CD4-positive, alpha-beta T cell (primary cell): ENCODE measurements around the gene AVPR2. TPM values are rescaled to one million over a fixed set of nuclear protein-coding genes. Genes with fewer than 3 reads are reported as not detected.

ENCODE experiments used
- ATAC-seq: fragments of 200-7000 bp; cut with Tn5 transposase; one replicate; pipeline ENCODE4 v1.10.0; 2022; ENCODE audit warnings: mild to moderate bottlenecking; ENCODE audit not compliant: poor library complexity
- CTCF ChIA-PET: fragments of 350-600 bp; sonication (Branson Sonifier 250); formaldehyde crosslinking; loops from one replicate; lab custom pipeline; 2021; ENCODE audit warnings: antibody characterized with exemption, inconsistent platforms; lab: Charles Lee
- POLR2A ChIA-PET: fragments of 350-600 bp; sonication (Branson Sonifier 250); formaldehyde crosslinking; loops from one replicate; lab custom pipeline; 2021; ENCODE audit warnings: antibody characterized with exemption, inconsistent platforms; lab: Charles Lee
- DNase-seq, 14 experiments: peaks; one replicate each; pipeline ENCODE4 v3.0.0-alpha.2; 2013 to 2020; ENCODE audit warnings: mixed read lengths in 2 of 14
- H3K27ac ChIP-seq, 2 donors: one replicate each; pipeline versions ENCODE4 v1.5.1 to v1.7.0; 2013; ENCODE audit warnings: low read length in 2 of 2, low read depth in 1 of 2, mild to moderate bottlenecking in 1 of 2
- H3K27me3 ChIP-seq, 2 experiments: 1 replicate in 1 of 2; 2 replicates in 1 of 2; pipeline versions ENCODE4 v1.6.1 to v1.7.0; 2013; ENCODE audit warnings: low read length in 2 of 2, control low read depth in 1 of 2, mild to moderate bottlenecking in 1 of 2, moderate library complexity in 1 of 2; ENCODE audit not compliant: insufficient read depth in 2 of 2, control insufficient read depth in 1 of 2
- H3K36me3 ChIP-seq: one replicate; pipeline ENCODE4 v1.6.1; 2013; ENCODE audit warnings: low read length, control low read depth; ENCODE audit not compliant: insufficient read depth
- H3K4me1 ChIP-seq: one replicate; pipeline ENCODE4 v1.6.1; 2013; ENCODE audit warnings: low read length, control low read depth; ENCODE audit not compliant: insufficient read depth
- H3K4me3 ChIP-seq: one replicate; pipeline ENCODE4 v1.5.1; 2013; ENCODE audit warnings: mild to moderate bottlenecking, low read length, moderate library complexity
- H3K9me3 ChIP-seq, 2 experiments: 1 replicate in 1 of 2; 2 replicates in 1 of 2; pipeline versions ENCODE4 v1.6.1 to v1.7.0; 2013; ENCODE audit warnings: low read length in 2 of 2, mild to moderate bottlenecking in 2 of 2, control low read depth in 1 of 2, moderate library complexity in 1 of 2; ENCODE audit not compliant: control insufficient read depth in 1 of 2, insufficient read depth in 1 of 2
- H3K27ac Mint-ChIP-seq: one replicate; pipeline ENCODE4 v1.8.0; 2020; ENCODE audit warnings: mixed read lengths
- H3K27me3 Mint-ChIP-seq: one replicate; pipeline ENCODE4 v1.8.0; 2021; ENCODE audit warnings: mixed read lengths
- H3K36me3 Mint-ChIP-seq: one replicate; pipeline ENCODE4 v1.8.0; 2021; ENCODE audit warnings: low read depth, mixed read lengths
- H3K4me1 Mint-ChIP-seq: one replicate; pipeline ENCODE4 v1.8.0; 2021; ENCODE audit warnings: low read depth, mixed read lengths
- H3K4me3 Mint-ChIP-seq: one replicate; pipeline ENCODE4 v1.8.0; 2020; ENCODE audit warnings: mild to moderate bottlenecking, mixed read lengths
- H3K9me3 Mint-ChIP-seq: one replicate; pipeline ENCODE4 v1.8.0; 2020; ENCODE audit warnings: mixed read lengths
- intact Hi-C, 2 experiments: fragments of 100-400 bp; cut with DNase I in 1 of 2; cut with micrococcal nuclease in 1 of 2; formaldehyde crosslinking; loops; one replicate each; pipeline versions ENCODE4 v1.15.1 to v1.9.0; 2023 to 2025; cut with DNase I, micrococcal nuclease
- total RNA-seq, 174 experiments: library from RNA in 2 of 174; stranded (reverse) in 2 of 174; gene quantifications; one replicate each; pipeline ENCODE4 v1.2.3 and lab custom pipeline; 2021 to 2026
- TF ChIP-seq, protein P1 (sequence below): fragments of 200-600 bp; IDR thresholded peaks from one replicate; pipeline ENCODE4 v1.8.0; 2022; ENCODE audit warnings: antibody characterized with exemption, mild to moderate bottlenecking

The AVPR2 gene
- total RNA-seq, 2 experiments from 2014 or later: not detected

DNA sequence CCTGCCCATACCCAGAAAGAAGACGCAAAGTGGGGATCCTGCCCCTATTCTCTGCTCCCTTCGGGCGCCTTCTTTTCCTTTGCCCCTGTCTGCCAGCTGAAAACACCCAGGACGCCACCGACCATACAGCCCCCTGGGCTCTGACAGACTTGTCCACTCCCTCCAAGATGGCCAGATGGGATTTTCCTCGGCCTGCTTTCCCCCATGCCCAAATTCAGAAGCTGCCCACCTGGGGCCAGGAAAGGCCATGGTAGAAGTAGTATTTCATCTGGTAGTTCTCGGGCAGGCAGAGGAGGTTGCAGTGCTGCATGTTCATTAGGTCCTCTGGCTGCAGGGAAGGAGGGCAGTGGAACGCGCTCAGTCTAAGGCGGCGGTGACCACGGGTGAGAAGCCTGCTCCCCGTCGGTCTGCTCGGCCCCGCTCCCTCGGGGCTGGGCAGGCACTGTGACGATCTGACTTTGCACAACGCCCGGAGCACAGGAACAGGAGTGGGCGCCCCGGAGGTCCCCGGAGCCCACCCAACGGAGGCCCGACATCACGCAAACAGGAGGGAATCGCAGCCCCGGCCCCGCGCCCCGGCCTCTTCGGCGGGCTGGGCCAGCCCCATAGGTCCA is 29.8 kb downstream of the AVPR2 start:
- no peaks in the 10 kb centered on the region for H3K27me3 ChIP-seq
- H3K27ac ChIP-seq: peak overlapping the region in 1 of 2 donors; percentile 7
- Mint-ChIP-seq H3K36me3 (peaks cover 18% of the 10 kb centered on the region), H3K27me3 (no peaks in the 10 kb centered on the region), H3K4me3 (peak overlapping the region; percentile 90), H3K27ac (peak overlapping the region; percentile 78), H3K4me1 (peaks cover 29% of the 10 kb centered on the region), H3K9me3 (no peaks in the 10 kb centered on the region)
- peak overlapping the region; percentile 61 for H3K4me3 ChIP-seq
- intact Hi-C loops: no loop called here
- ChIA-PET CTCF (interaction anchor here (0.9 to 1.8 kb wide), 2 partner anchors 13 kb away, joined by 3 to 9 read pairs; no protein-coding TSS in a partner anchor), POLR2A (interaction anchor here (1.0 to 6.3 kb wide), 6 partner anchors 9 to 37 kb away, joined by 3 to 56 read pairs (median 6); partner anchors contain the start of genes ARHGAP4, HCFC1 and RENBP)
- TF ChIP-seq, protein P1, sequence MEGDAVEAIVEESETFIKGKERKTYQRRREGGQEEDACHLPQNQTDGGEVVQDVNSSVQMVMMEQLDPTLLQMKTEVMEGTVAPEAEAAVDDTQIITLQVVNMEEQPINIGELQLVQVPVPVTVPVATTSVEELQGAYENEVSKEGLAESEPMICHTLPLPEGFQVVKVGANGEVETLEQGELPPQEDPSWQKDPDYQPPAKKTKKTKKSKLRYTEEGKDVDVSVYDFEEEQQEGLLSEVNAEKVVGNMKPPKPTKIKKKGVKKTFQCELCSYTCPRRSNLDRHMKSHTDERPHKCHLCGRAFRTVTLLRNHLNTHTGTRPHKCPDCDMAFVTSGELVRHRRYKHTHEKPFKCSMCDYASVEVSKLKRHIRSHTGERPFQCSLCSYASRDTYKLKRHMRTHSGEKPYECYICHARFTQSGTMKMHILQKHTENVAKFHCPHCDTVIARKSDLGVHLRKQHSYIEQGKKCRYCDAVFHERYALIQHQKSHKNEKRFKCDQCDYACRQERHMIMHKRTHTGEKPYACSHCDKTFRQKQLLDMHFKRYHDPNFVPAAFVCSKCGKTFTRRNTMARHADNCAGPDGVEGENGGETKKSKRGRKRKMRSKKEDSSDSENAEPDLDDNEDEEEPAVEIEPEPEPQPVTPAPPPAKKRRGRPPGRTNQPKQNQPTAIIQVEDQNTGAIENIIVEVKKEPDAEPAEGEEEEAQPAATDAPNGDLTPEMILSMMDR: no peak
- peaks cover 16% of the 10 kb centered on the region for H3K36me3 ChIP-seq
- peaks cover 26% of the 10 kb centered on the region for H3K4me1 ChIP-seq
- no peaks in the 10 kb centered on the region for H3K9me3 ChIP-seq
- DNase-seq: no peak
- ATAC-seq: peak; percentile 16

- H3K27ac Mint-ChIP-seq: peak within 1 kb of the TSS; percentile 78
- intact Hi-C loops: no loop called here
- ChIA-PET CTCF (interaction anchor here (0.9 kb wide), 1 partner anchor 12 kb away, joined by 3 read pairs; no protein-coding TSS in a partner anchor), POLR2A (interaction anchor here (1.4 to 6.3 kb wide), 5 partner anchors 10 to 36 kb away, joined by 3 to 56 read pairs (median 7); partner anchors contain the start of genes ARHGAP4, HCFC1 and RENBP)
- Histone ChIP-seq H3K4me3 (peak within 1 kb of the TSS; percentile 61), H3K36me3 (peaks cover 14% of the 10 kb centered on the region), H3K4me1 (peaks cover 20% of the 10 kb centered on the region), H3K27ac (peak within 1 kb of the TSS in 1 of 2 donors; percentile 7), H3K9me3 (no peaks in the 10 kb centered on the region), H3K27me3 (no peaks in the 10 kb centered on the region)
- H3K36me3 Mint-ChIP-seq: peaks cover 18% of the 10 kb centered on the region
- ATAC-seq: peak; percentile 60
- no peaks in the 10 kb centered on the region for H3K9me3 Mint-ChIP-seq
- peaks cover 27% of the 10 kb centered on the region for H3K4me1 Mint-ChIP-seq
- H3K4me3 Mint-ChIP-seq: peak within 1 kb of the TSS; percentile 90
- TF ChIP-seq, protein P1: no peak
- peak in 11 of 14 experiments; percentile 21 to 80 (median 55) for DNase-seq
- no peaks in the 10 kb centered on the region for H3K27me3 Mint-ChIP-seq
Measured at GRCh38 chrX:153934762-153935325, 30.4 kb downstream of the AVPR2 start, which contains the start of gene NAA10. NAA10 (minus strand) TSS chrX:153935037; CDS start chrX:153934904, 133 bp downstream.

GRCh38 chrX:153935326-153935851 is 30.9 kb downstream of the AVPR2 start:
- ChIA-PET CTCF (interaction anchor here (0.9 to 3.6 kb wide), 2 partner anchors 12 kb away, joined by 3 to 14 read pairs; no protein-coding TSS in a partner anchor), POLR2A (interaction anchor here (1.4 to 6.3 kb wide), 5 partner anchors 10 to 36 kb away, joined by 3 to 56 read pairs (median 7); partner anchors contain the start of genes ARHGAP4, HCFC1 and RENBP)
- intact Hi-C loops: no loop called here
- Histone ChIP-seq H3K36me3 (peaks cover 13% of the 10 kb centered on the region), H3K27me3 (no peaks in the 10 kb centered on the region), H3K9me3 (no peaks in the 10 kb centered on the region), H3K27ac (no peak overlapping the region), H3K4me1 (peaks cover 15% of the 10 kb centered on the region), H3K4me3 (peak overlapping the region; percentile 47)
- H3K9me3 Mint-ChIP-seq: no peaks in the 10 kb centered on the region
- DNase-seq (peak in 2 of 14 experiments; percentile 25 to 43), ATAC-seq (no peak)
- no peaks in the 10 kb centered on the region for H3K27me3 Mint-ChIP-seq
- H3K4me3 Mint-ChIP-seq: peak overlapping the region; percentile 80
- H3K36me3 Mint-ChIP-seq: peaks cover 18% of the 10 kb centered on the region
- TF ChIP-seq, protein P1: no peak
- H3K4me1 Mint-ChIP-seq: peaks cover 31% of the 10 kb centered on the region
- H3K27ac Mint-ChIP-seq: peak overlapping the region; percentile 55
